Left ventricle myocardium inferior (tissue), 1 donor: ENCODE data around the gene ARHGEF33. TPM values are rescaled to one million over a fixed set of nuclear protein-coding genes. Genes with fewer than 3 reads are reported as not detected.

ENCODE experiments used
- DNase-seq: peaks from one replicate; pipeline ENCODE4 v3.0.0-alpha.2; 2020
- H3K27ac ChIP-seq: fragments of 200-600 bp; replicated peaks from 2 replicates; pipeline ENCODE4 v1.8.0; 2021
- H3K27me3 ChIP-seq: fragments of 200-600 bp; 2 replicates; pipeline ENCODE4 v1.8.0; 2021; ENCODE audit warnings: low read depth
- H3K36me3 ChIP-seq: fragments of 200-600 bp; 2 replicates; pipeline ENCODE4 v1.8.0; 2021
- H3K4me1 ChIP-seq: fragments of 200-600 bp; 2 replicates; pipeline ENCODE4 v1.8.0; 2021
- H3K4me3 ChIP-seq: fragments of 200-600 bp; 2 replicates; pipeline ENCODE4 v1.8.0; 2021; ENCODE audit warnings: mild to moderate bottlenecking, moderate library complexity
- H3K9me3 ChIP-seq: fragments of 200-600 bp; replicated peaks from 2 replicates; pipeline ENCODE4 v1.8.0; 2021
- intact Hi-C: fragments of 100-400 bp; cut with micrococcal nuclease; formaldehyde crosslinking; loops from one replicate; pipeline ENCODE4 v1.11.0; 2022
- total RNA-seq: library from RNA; stranded (reverse); fragmentation: NEBNext Ultra II Directional; extraction: Animal tissue kit (Norgen Biotek cat#: 25700); gene quantifications from one replicate; pipeline ENCODE4 v1.2.1, GENCODE V29; 2021
- TF ChIP-seq, protein P1 (sequence below): fragments of 200-600 bp; IDR thresholded peaks from 2 replicates; pipeline ENCODE4 v1.8.0; 2021; ENCODE audit warnings: antibody characterized with exemption, mild to moderate bottlenecking, borderline replicate concordance
- donor health status: DM: no; HTN: yes; CAD: no; lungs with severe emphysema.

The ARHGEF33 gene
- total RNA-seq, 1 donor from 2014 or later, result 0.14 TPM

DNA sequence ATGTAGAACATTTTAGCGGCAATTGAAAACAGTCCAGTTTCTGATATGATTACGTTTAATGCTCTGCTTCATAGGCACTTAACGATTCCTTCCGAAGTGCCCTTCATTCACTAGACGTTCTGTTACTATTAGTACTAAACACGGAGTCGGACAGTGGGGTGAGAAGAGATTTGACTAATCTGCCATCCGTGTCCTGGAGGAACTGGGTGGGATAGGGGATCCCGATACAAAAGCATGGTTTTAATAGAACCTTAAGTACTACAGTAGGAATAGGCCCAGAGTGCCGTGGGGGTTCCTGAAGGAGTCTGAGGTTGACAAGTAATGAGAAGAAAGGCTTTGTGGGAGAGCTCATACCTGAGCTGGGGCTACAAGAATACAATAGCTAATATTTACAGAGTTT is 13.3 kb upstream of the ARHGEF33 start:
- H3K4me3 ChIP-seq, result peak overlapping the region; percentile 81
- no peak overlapping the region for H3K27ac ChIP-seq
- H3K27me3 ChIP-seq, result no peaks in the 10 kb centered on the region
- H3K36me3 ChIP-seq, result peaks cover 10% of the 10 kb centered on the region
- H3K9me3 ChIP-seq, result peaks cover 15% of the 10 kb centered on the region
- TF ChIP-seq, protein P1, sequence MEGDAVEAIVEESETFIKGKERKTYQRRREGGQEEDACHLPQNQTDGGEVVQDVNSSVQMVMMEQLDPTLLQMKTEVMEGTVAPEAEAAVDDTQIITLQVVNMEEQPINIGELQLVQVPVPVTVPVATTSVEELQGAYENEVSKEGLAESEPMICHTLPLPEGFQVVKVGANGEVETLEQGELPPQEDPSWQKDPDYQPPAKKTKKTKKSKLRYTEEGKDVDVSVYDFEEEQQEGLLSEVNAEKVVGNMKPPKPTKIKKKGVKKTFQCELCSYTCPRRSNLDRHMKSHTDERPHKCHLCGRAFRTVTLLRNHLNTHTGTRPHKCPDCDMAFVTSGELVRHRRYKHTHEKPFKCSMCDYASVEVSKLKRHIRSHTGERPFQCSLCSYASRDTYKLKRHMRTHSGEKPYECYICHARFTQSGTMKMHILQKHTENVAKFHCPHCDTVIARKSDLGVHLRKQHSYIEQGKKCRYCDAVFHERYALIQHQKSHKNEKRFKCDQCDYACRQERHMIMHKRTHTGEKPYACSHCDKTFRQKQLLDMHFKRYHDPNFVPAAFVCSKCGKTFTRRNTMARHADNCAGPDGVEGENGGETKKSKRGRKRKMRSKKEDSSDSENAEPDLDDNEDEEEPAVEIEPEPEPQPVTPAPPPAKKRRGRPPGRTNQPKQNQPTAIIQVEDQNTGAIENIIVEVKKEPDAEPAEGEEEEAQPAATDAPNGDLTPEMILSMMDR, result no peak
- no peak for DNase-seq
- peaks cover 24% of the 10 kb centered on the region for H3K4me1 ChIP-seq
- intact Hi-C loops, result no loop called here

DNA sequence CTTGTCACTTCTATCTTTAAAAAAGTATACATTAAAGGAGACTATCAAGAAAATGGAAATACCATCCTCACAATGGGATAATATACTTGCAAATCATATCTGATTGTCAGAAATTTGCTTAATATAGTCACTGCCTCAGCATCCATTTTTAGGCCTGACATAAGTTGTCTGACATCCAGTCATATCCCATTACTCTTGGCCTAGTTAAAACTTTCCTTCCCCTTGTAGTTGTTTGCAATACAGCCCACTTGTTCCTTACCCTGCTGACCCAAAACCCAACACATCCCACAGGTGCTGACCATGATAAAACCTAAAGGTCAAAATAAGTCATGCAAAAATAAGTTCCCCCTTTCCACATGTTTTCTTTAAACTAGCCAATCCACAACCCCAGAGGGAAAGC is 3.6 kb upstream of the ARHGEF33 start:
- Histone ChIP-seq H3K4me3 (no peak overlapping the region), H3K27me3 (no peaks in the 10 kb centered on the region), H3K27ac (no peak overlapping the region), H3K36me3 (peaks cover 8% of the 10 kb centered on the region), H3K9me3 (no peaks in the 10 kb centered on the region), H3K4me1 (no peaks in the 10 kb centered on the region)
- DNase-seq, result no peak
- intact Hi-C loops, result no loop called here
- TF ChIP-seq, protein P1, result no peak

DNA sequence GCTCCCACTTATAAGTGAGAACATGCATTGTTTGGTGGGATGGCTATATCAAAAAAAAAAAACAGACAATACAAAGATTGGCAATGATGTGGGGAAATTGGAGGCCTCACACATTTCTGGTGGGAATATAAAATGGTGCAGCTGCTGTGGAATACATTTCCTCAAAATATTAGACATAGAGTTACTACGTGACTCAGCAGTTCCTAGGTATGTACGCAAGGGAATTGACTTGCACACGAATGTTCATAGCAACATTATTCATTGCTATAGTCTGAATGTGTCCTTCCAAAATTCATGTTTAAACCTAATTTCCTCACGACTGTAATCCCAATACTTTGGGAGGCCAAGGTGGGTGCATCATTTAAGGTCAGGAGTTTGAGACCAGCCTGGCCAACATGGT is 2.3 kb upstream of the ARHGEF33 start:
- H3K4me1 ChIP-seq, result no peaks in the 10 kb centered on the region
- peaks cover under 1% of the 10 kb centered on the region for H3K36me3 ChIP-seq
- H3K27ac ChIP-seq, result no peak overlapping the region
- H3K27me3 ChIP-seq, result no peaks in the 10 kb centered on the region
- TF ChIP-seq, protein P1, result no peak
- H3K9me3 ChIP-seq, result no peaks in the 10 kb centered on the region
- intact Hi-C loops, result no loop called here
- no peak overlapping the region for H3K4me3 ChIP-seq
- no peak for DNase-seq

DNA sequence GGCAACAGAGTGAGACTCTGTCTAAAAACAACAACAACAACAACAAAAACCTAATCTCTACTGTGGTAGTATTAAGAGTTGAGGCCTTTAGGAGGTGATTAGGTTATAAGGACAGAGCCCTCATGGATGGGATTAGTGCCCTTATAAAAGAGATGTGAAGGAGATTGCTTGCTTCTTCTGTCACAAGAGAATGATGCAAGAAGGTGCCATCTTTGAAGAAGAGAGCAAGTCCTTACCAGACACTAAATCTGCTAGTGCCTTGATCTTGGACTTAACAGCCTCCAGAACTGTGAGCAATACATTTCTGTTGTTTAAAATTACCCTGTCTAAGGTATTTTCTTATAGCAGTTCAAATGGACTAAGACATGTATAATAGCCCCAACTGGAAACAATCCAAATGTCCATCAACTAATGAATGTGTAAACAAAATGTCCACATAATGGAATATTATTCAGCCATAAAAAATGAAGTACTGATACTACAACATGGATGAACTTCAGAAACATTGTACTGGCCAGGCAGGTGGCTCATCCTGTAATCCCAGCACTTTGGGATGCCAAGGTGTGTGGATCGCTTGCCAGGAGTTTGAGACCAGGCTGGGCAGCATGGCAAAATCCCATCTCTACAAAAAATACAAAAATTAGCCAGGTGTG is 1.6 kb upstream of the ARHGEF33 start:
- H3K4me3 ChIP-seq, result no peak overlapping the region
- H3K27me3 ChIP-seq, result no peaks in the 10 kb centered on the region
- H3K4me1 ChIP-seq, result no peaks in the 10 kb centered on the region
- no peaks in the 10 kb centered on the region for H3K36me3 ChIP-seq
- H3K9me3 ChIP-seq, result no peaks in the 10 kb centered on the region
- intact Hi-C loops, result no loop called here
- TF ChIP-seq, protein P1, result no peak
- DNase-seq, result no peak
- no peak overlapping the region for H3K27ac ChIP-seq

DNA sequence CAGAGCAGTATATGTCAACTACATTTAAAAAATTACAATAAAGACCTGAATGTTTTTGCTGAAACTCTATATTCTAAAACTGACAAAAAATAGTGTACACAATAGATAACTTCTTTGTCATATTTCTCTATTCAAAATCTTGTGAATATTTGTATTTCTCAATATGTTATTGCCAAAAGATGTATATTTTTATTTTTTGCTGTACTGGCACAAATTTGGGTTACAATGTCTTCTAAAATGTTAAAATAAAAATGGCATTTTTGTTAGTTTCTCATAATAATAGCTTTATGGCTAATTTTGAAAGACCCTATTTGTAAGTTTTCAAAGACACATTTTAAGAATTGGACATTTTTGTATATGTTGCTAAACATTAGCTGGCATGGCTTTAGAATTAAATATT is 630 bp upstream of the ARHGEF33 start:
- no peaks in the 10 kb centered on the region for H3K27me3 ChIP-seq
- H3K36me3 ChIP-seq, result no peaks in the 10 kb centered on the region
- no peaks in the 10 kb centered on the region for H3K9me3 ChIP-seq
- no peaks in the 10 kb centered on the region for H3K4me1 ChIP-seq
- H3K4me3 ChIP-seq, result no peak overlapping the region
- TF ChIP-seq, protein P1, result no peak
- H3K27ac ChIP-seq, result no peak overlapping the region
- intact Hi-C loops, result no loop called here
- DNase-seq, result no peak
